Tibial nerve (tissue), 4 donors: Measurements from ENCODE around the gene MAGEB17.

Experiments
- CTCF ChIP-seq, 5 experiments: fragments of 200-600 bp in 3 of 5; fragments of 450-650 bp in 2 of 5; sonication (generic) in 3 of 5; IDR thresholded peaks; one replicate each; pipeline ENCODE4 v1.5.1; 2016 to 2019; ENCODE audit warnings: antibody characterized with exemption in 5 of 5, mild to moderate bottlenecking in 3 of 5, moderate library complexity in 2 of 5
- EP300 ChIP-seq, 2 donors: sonication (generic); formaldehyde crosslinking; IDR thresholded peaks; one replicate each; pipeline ENCODE4 v1.6.1; 2017; ENCODE audit warnings: antibody characterized with exemption in 2 of 2, mild to moderate bottlenecking in 1 of 2
- POLR2A ChIP-seq, 2 donors: fragments of 450-650 bp; IDR thresholded peaks; one replicate each; pipeline ENCODE4 v1.6.1; 2017; ENCODE audit warnings: antibody characterized with exemption in 2 of 2, mild to moderate bottlenecking in 2 of 2, moderate library complexity in 2 of 2

DNA sequence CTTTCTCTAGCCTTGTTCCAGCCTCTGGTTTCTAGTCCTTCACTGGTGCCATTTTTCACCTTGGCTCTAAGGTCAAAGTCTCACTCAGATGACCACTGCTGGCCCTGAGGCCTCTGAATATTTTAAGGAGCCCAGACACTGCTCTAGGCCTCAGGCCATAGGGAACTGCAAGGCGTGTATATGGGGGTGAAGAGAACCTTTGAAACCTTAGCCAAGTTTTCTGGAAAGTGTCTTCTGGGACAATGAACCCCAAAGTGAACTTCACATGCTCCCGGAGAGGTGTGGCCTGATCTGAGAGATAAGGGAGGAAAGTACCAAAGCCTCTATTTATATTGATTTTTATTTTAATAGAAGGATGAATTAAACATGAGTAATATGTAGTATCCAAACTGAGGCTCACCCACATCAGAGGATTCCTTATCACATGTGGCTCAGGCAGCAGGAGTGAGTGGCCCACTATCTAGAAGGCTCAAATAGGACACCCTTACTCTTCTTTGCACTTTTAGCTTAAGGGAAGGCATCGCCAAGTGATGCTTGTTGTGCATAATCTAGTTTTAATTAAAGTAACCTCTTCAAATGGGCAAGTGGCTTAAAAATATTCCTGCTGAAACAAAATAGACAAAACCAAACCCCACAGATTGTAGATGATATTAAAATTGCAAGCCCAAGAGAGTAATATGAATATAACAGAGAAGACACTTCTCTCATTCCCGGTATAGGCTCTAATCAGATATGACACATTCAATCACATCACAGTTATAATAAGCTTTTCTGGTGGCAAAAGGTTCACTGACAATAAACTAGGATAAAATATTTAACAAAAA is 25.6 kb upstream of the MAGEB17 start:
- no peak for TF ChIP-seq CTCF (IDR thresholded peaks at IDR 0.05)
- TF ChIP-seq POLR2A (IDR thresholded peaks at IDR 0.05) = no peak
- no peak for TF ChIP-seq EP300 (IDR thresholded peaks at IDR 0.05)
